ENCODE results near the gene TDRD12.
"Not testable (repeated sequence)": the region's sequence is repeated elsewhere in the genome, so short reads cannot be mapped to it uniquely, and the experiment has no call there.

The TDRD12 gene

GRCh38 chr19:32693151-32694108 is 26.1 kb upstream of the TDRD12 start:
- DNase-seq (ENCODE audit: low read depth): not testable (repeated sequence)

DNA sequence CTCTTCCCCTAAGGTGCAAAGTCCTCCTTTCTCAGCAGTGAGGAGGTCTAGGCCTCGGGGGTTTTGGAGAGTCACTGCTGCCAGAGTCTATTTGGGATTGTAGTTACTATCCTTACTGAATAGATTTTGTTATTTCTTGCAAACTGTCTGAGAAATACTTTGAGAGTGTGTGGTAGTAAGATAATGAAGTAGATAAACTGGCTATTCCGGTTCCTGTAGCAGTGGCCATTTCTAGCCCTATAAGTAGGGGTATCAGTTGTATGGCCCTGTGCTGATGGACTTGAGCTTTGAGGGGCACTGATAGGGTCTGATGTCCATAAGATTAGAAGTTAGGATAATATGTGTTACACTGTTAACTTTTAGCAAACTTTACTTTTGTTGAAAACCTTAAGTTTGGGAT is 25.3 kb upstream of the TDRD12 start:
- DNase-seq (ENCODE audit: low read depth): not testable (repeated sequence)

DNA sequence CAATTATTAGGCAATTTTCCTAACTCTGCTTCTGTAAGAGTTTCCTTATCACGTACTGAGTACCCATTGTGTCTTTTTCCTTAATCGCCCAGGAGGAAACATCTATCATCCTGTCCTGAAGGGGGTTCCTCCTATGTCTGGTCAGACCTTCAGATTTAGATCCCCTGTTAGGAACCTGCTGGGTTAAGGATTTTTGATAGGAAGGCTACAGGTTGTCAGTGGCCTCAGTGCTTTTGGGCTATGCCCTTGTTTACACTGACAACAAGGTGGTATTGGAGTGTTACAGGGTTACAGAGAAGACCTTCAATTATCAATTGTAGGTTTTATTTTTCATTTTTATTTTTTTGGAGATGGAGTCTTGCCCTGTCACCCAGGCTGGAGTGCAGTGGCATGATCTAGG is 24.7 kb upstream of the TDRD12 start:
- not testable (repeated sequence) for DNase-seq (ENCODE audit: low read depth)

GRCh38 chr19:32695506-32695905 is 24.1 kb upstream of the TDRD12 start:
- not testable (repeated sequence) for DNase-seq (ENCODE audit: low read depth)

GRCh38 chr19:32696771-32697170 is 22.8 kb upstream of the TDRD12 start:
- not testable (repeated sequence) for DNase-seq (ENCODE audit: low read depth)

DNA sequence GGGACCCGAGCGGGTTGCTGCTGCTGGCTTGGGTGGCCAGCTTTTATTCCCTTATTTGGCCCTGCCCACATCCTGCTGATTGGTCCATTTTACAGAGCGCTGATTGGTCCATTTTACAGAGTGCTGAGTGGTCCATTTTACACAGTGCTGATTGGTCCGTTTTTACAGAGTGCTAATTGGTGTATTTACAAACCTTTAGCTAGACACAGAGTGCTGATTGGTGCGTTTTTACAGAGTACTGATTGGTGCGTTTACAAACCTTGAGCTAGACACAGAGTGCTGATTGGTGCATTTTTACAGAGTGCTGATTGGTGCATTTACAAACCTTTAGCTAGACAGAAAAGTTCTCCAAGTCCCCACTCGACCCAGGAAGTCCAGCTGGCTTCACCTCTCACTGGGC is 19.4 kb upstream of the TDRD12 start:
- DNase-seq (ENCODE audit: low read depth): not testable (repeated sequence)

DNA sequence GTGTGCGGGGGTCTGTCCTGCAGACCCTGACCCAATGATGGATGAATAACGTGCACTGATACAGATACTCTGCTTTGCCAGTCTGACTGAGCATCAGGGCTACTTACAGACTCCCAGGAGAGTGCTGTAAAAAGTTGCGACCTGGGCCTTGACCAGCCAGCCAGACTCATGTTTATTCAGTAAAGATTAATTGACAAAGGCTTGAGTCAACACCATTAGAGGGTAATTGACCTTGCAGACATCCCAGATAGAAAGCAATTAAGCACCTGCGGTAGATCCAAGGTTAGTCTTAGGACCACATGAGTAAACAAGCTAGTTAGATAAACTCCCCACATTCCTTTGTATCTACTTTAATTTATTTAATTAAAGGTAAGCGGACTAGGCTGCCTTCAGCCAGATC is 17.6 kb upstream of the TDRD12 start:
- no peak for DNase-seq (ENCODE audit: low read depth)

DNA sequence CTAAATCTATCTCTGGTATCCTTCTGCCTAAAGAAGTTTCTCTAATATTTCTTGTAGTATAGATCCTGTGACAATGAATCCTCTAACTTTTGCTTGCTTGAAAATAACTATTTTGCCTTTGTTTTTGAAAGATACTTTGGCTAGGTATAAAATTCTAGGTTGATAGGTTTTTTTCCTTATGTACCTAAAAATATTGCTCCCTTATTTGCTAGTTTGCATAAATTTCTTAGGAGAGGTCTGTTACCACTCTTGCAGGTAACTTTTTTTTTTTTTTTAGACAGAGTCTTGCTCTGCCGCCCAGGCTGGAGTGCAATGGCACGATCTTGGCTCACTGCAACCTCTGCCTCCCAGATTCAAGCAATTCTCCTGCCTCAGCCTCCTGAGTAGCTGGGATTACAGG is 15.6 kb upstream of the TDRD12 start:
- not testable (repeated sequence) for DNase-seq (ENCODE audit: low read depth)

DNA sequence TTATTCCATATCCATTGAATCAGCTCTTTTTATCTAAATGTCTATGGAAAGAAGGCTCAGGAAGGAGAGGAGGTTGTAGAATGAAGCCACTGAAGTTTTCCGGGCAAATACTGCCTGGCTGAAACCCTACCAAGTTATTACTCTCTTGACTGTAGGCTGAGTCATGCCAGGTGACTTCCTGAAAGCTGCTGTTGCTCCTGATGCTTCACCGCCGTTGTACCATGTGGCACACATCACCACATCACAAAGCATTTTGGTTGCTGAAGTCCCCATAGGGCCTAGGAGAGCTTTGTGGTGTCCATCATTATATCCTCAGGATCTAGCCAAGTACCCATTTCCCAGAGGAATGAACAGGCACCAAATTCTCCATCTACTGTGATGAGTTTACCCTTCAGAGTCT is 11.1 kb upstream of the TDRD12 start:
- DNase-seq (ENCODE audit: low read depth): no peak

DNA sequence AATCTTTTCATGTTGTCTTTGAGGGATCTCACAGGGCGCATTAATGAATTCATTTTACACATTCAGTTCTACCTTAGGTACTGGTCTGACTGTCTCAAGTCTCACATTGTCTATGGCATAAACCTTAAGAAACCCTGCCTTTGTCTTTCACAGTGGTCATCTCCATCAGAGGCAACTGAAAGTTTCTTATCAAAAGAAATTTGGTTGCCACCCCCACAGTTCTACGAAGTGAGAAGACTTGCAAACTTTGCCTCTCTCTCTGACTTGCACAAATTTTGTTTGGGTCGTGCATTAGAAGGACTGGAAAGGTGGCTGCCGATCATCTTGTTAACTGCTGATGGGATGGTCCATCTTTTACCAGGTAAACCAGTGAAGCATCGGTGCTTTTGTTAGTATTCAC is 10.5 kb upstream of the TDRD12 start:
- DNase-seq (ENCODE audit: low read depth): no peak

GRCh38 chr19:32711747-32712146 is 7.8 kb upstream of the TDRD12 start:
- no peak for DNase-seq (ENCODE audit: low read depth)

- not testable (repeated sequence) for DNase-seq (ENCODE audit: low read depth)
Observed at GRCh38 chr19:32716203-32716602, 3.4 kb upstream of the TDRD12 start.

- no peak for DNase-seq (ENCODE audit: low read depth)
Observed at GRCh38 chr19:32717496-32717895, 2.1 kb upstream of the TDRD12 start.

GRCh38 chr19:32718286-32718685 is 1.3 kb upstream of the TDRD12 start:
- DNase-seq (ENCODE audit: low read depth): no peak

GRCh38 chr19:32720216-32720935 is 809 bp downstream of the TDRD12 start:
- no peak for DNase-seq (ENCODE audit: low read depth)

GRCh38 chr19:32720936-32721250 is 1.3 kb downstream of the TDRD12 start:
- DNase-seq (ENCODE audit: low read depth): no peak

DNA sequence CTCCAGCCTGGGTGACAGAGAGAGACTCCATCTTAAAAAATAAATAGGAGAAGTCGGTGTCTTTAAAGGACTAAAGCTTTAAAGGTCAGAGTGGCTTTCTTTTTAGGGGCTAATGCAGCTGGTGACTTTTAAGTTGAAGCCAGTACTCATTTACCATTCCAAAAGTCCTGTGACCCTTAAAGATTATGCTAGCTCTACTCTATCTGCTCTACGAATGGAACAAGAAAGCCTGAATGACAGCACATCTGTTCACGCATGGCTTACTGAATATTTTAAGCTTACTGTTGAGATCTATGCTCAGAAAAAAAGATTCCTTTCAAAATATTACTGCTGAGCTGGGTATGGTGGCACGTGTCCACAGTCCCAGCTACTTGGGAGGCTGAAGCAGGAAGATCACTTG is 16.4 kb downstream of the TDRD12 start:
- no peak for DNase-seq (ENCODE audit: low read depth)

DNA sequence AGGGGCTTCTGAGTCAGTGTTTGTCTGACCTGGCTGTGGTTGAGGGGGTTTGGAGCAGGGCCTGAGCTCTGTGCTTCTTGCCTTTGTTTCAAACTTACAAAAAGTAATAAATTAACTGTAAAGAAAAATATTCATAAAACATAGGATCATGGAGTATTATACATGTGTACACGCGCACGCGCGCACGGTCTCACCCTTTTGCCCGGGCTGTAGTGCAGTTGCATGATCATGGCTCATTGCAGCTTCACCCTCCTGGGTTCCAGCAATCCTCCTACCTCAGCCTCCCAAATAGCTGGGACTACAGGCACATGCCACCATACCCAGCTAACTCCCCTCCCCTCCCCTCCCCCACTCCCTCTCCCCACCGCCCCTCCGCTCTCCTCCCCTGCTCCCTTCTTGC is 23.5 kb downstream of the TDRD12 start:
- DNase-seq (ENCODE audit: low read depth): no peak

- no peak for DNase-seq (ENCODE audit: low read depth)
Observed at GRCh38 chr19:32743447-32743846, 23.9 kb downstream of the TDRD12 start.

DNA sequence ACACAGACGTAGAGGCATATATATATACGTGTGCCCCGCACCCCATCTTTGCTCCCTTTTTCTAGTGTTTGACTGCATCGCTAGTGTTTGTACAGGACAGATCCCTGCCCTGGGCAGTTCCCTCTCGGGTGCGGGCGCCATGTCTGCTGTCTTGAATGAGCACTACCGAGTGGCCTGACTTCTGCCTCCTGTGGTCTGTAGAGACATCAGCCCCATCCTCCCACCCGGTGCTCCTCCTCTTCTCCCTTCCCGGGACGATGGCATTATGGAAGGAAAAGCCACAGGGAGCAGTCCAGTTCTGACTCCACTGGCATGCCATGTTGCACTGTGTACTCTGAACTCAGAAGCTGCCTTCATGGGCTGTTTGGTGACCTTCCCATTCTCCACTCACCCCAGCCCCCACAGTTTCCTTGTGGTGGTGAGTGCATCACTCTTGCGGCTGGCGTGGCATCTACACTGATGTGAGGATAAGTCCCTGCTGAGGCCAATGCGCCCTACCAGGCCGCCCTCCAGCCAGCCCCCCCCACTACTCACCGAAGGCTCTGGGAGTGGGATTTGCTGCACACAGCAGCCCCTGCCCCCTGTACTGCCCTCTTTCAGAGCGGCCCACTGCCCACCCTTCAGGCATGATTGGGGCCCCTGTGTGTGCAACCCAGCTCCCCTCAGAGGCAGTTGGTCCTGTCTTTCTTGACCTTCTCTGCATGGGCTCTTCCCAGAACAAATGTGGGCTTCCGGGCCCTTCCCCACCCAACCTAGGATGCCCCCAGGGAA is 25.2 kb downstream of the TDRD12 start:
- no peak for DNase-seq (ENCODE audit: low read depth)

GRCh38 chr19:32745594-32746251 is 26.2 kb downstream of the TDRD12 start:
- not testable (repeated sequence) for DNase-seq (ENCODE audit: low read depth)

DNA sequence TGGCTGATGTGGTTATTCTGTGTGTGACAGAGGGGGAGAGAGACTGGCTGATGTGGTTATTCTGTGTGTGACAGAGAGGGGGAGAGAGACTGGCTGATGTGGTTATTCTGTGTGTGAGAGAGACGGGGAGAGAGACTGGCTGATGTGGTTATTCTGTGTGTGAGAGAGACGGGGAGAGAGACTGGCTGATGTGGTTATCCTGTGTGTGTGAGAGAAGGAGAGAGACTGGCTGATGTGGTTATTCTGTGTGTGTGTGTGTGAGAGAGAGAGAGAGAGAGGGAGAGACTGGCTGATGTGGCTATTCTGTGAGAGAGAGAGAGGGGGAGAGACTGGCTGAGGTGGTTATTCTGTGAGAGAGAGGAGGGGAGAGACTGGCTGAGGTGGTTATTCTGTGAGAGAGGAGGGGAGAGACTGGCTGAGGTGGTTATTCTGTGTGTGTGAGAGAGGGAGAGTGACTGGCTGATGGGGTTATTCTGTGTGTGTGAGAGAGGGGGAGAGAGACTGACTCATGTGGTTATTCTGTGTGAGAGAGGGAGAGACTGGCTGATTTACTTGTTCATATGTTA is 27.1 kb downstream of the TDRD12 start:
- DNase-seq (ENCODE audit: low read depth): not testable (repeated sequence)

Measured in activated T-helper 1 cell treated with Interleukin-2 at 50 U/mL for 16 hours (primary cell).